Hematopoietic multipotent progenitor cell (in vitro differentiated cells): ENCODE data around the gene FARS2. TPM values are rescaled to one million over a fixed set of nuclear protein-coding genes. Genes with fewer than 3 reads are reported as not detected.
A peak's percentile ranks its signal among the peaks of the same experiment; 100 is the strongest.

ENCODE experiments used
- DNase-seq, 3 donors: peaks; one replicate each; pipeline ENCODE4 v3.0.0-alpha.2; 2011 to 2015; ENCODE audit warnings: low read depth in 2 of 3, low spot score in 2 of 3
- total RNA-seq: library from RNA; depleted of rRNA; stranded (reverse); fragments of >200 nt; gene quantifications from one replicate; pipeline ENCODE4 v1.2.3, GENCODE V29; 2012

Gene FARS2
- total RNA-seq, 1 donor, result 47.1 TPM

- no peak for DNase-seq
Observed at GRCh38 chr6:5459346-5459745, 198.0 kb downstream of the FARS2 start.

GRCh38 chr6:5461365-5461764, 200.1 kb downstream of the FARS2 start:
- no peak for DNase-seq

- DNase-seq, result no peak
Observed at GRCh38 chr6:5462856-5463255, 201.5 kb downstream of the FARS2 start.

GRCh38 chr6:5463690-5464089, 202.4 kb downstream of the FARS2 start:
- DNase-seq, result no peak

GRCh38 chr6:5464099-5464885, 203.0 kb downstream of the FARS2 start:
- DNase-seq, result no peak

GRCh38 chr6:5466281-5467136, 205.2 kb downstream of the FARS2 start:
- DNase-seq, result no peak

- DNase-seq, result no peak
Observed at GRCh38 chr6:5468586-5468985, 207.3 kb downstream of the FARS2 start.

- DNase-seq, result no peak
Observed at GRCh38 chr6:5469101-5469846, 208.0 kb downstream of the FARS2 start.

- peak; percentile 10 to 77 (median 46) for DNase-seq
Observed at GRCh38 chr6:5471044-5471443, 209.7 kb downstream of the FARS2 start.

- no peak for DNase-seq
Observed at GRCh38 chr6:5471637-5472398, 210.5 kb downstream of the FARS2 start.

- DNase-seq, result no peak
Observed at GRCh38 chr6:5472571-5472970, 211.3 kb downstream of the FARS2 start.

GRCh38 chr6:5475779-5476178, 214.5 kb downstream of the FARS2 start:
- DNase-seq, result no peak

GRCh38 chr6:5478380-5478779, 217.1 kb downstream of the FARS2 start:
- no peak for DNase-seq

- no peak for DNase-seq
Observed at GRCh38 chr6:5481033-5481432, 219.7 kb downstream of the FARS2 start.

GRCh38 chr6:5481750-5482149, 220.4 kb downstream of the FARS2 start:
- peak in 1 of 3 donors; percentile 34 for DNase-seq

GRCh38 chr6:5482619-5483018, 221.3 kb downstream of the FARS2 start:
- no peak for DNase-seq

GRCh38 chr6:5484692-5485091, 223.4 kb downstream of the FARS2 start:
- no peak for DNase-seq

GRCh38 chr6:5486214-5486613, 224.9 kb downstream of the FARS2 start:
- DNase-seq, result no peak

GRCh38 chr6:5490501-5491069, 229.3 kb downstream of the FARS2 start:
- no peak for DNase-seq

GRCh38 chr6:5492356-5492755, 231.0 kb downstream of the FARS2 start:
- DNase-seq, result no peak
